GM21381 (cell line): ENCODE results near the gene OR7A5.
"Not testable (repeated sequence)": the region's sequence is repeated elsewhere in the genome, so short reads cannot be mapped to it uniquely, and the experiment has no call there.

ENCODE experiments used
- ATAC-seq: cut with Tn5 transposase; IDR thresholded peaks from one replicate; pipeline ENCODE4 v1.9.1; 2021; ENCODE audit warnings: mild to moderate bottlenecking, moderate library complexity; ENCODE audit not compliant: unreplicated experiment

OR7A5 gene

GRCh38 chr19:14835011-14835410, at the start of gene OR7A5, which contains the start of gene OR7C1:
Gene OR7A5 (minus strand): TSS chr19:14835185. CDS start chr19:14828241, 6,944 bp downstream.
Gene OR7C1 (minus strand): TSS chr19:14835185. CDS start chr19:14800136, 35,049 bp downstream.
- no peak for ATAC-seq

GRCh38 chr19:14871619-14872230, 36.7 kb upstream of the OR7A5 start:
- no peak for ATAC-seq

GRCh38 chr19:14868497-14868896, 33.5 kb upstream of the OR7A5 start:
- ATAC-seq, result no peak

GRCh38 chr19:14848822-14849221, 13.8 kb upstream of the OR7A5 start, which contains the start of gene OR7A10:
Gene OR7A10 (minus strand): TSS chr19:14848922. CDS start chr19:14841877, 7,045 bp downstream.
- no peak for ATAC-seq

- no peak for ATAC-seq
Measured at GRCh38 chr19:14843578-14843977, 8.6 kb upstream of the OR7A5 start.

GRCh38 chr19:14843169-14843568, 8.2 kb upstream of the OR7A5 start:
- no peak for ATAC-seq

- ATAC-seq, result no peak
Measured at GRCh38 chr19:14840206-14840605, 5.2 kb upstream of the OR7A5 start.

GRCh38 chr19:14837391-14837790, 2.4 kb upstream of the OR7A5 start:
- no peak for ATAC-seq

GRCh38 chr19:14830702-14831101, 4.3 kb downstream of the OR7A5 start:
- no peak for ATAC-seq

- ATAC-seq, result no peak
Measured at GRCh38 chr19:14826006-14826405, 9.0 kb downstream of the OR7A5 start.

GRCh38 chr19:14821937-14822336, 13.0 kb downstream of the OR7A5 start:
- no peak for ATAC-seq

- ATAC-seq, result no peak
Measured at GRCh38 chr19:14818588-14818987, 16.4 kb downstream of the OR7A5 start.

GRCh38 chr19:14817052-14817451, 17.9 kb downstream of the OR7A5 start:
- ATAC-seq, result no peak

- no peak for ATAC-seq
Measured at GRCh38 chr19:14814982-14815652, 19.9 kb downstream of the OR7A5 start.

- no peak for ATAC-seq
Measured at GRCh38 chr19:14809272-14810057, 25.5 kb downstream of the OR7A5 start.

- no peak for ATAC-seq
Measured at GRCh38 chr19:14804765-14805164, 30.2 kb downstream of the OR7A5 start.

GRCh38 chr19:14798760-14799159, 36.2 kb downstream of the OR7A5 start:
- ATAC-seq, result no peak

GRCh38 chr19:14796021-14796420, 39.0 kb downstream of the OR7A5 start:
- ATAC-seq, result no peak

- no peak for ATAC-seq
Measured at GRCh38 chr19:14795078-14795721, 39.8 kb downstream of the OR7A5 start.

- not testable (repeated sequence) for ATAC-seq
Measured at GRCh38 chr19:14792250-14792649, 42.7 kb downstream of the OR7A5 start.

- no peak for ATAC-seq
Measured at GRCh38 chr19:14786421-14786851, 48.5 kb downstream of the OR7A5 start.
